ENCODE results near the gene CDK13.
"Not testable (repeated sequence)": the region's sequence is repeated elsewhere in the genome, so short reads cannot be mapped to it uniquely, and the experiment has no call there.

CDK13 gene

DNA sequence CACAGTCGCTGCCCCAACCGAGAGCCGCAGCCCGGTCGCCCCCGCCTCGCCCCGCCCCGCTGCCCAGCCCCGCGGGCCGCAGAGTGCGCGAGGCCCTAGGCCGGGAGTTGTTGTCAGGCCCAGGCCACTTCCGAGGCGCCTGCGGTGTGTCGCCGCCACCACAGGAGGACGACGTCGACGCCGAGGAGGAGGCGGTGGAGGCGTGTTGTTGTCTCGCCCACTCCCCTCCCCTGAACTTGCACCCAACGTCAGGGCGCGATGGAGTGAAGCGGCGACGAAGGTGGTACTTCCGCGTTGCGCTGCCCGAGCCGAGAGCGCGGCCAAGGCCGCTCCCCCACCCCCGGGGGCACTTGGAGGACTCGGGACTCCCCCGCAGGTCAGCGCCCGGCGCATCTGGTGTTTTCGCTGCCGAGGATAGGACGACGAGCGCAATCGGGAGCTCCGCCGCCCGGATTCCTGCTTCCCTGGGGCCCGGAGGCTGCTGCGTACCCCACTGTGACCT, at the start of gene CDK13:
CDK13 (plus strand) TSS at position 286 of the 502 bp plus-strand sequence. CDS start 386 bp downstream, outside the sequence.
- peak within 1 kb of the TSS; percentile 100 for H3K27ac Mint-ChIP-seq
- H3K4me1 Mint-ChIP-seq (ENCODE audit: low read depth) = peaks cover 39% of the 10 kb centered on the region
- H3K27me3 Mint-ChIP-seq = no peaks in the 10 kb centered on the region
- H3K36me3 Mint-ChIP-seq (ENCODE audit: low read depth) = peaks cover 35% of the 10 kb centered on the region
- H3K4me3 Mint-ChIP-seq = peak within 1 kb of the TSS; percentile 100
- no peaks in the 10 kb centered on the region for H3K9me3 Mint-ChIP-seq
- DNase-seq = peak; percentile 87

GRCh38 chr7:39904077-39904486, 46.0 kb upstream of the CDK13 start:
- no peak for DNase-seq
- Mint-ChIP-seq H3K36me3 (ENCODE audit: low read depth) (no peaks in the 10 kb centered on the region), H3K9me3 (peaks cover 9% of the 10 kb centered on the region), H3K4me3 (no peak overlapping the region), H3K27ac (no peak overlapping the region), H3K4me1 (ENCODE audit: low read depth) (no peaks in the 10 kb centered on the region), H3K27me3 (no peaks in the 10 kb centered on the region)

- no peak overlapping the region for H3K27ac Mint-ChIP-seq
- no peaks in the 10 kb centered on the region for H3K27me3 Mint-ChIP-seq
- no peak for DNase-seq
- peaks cover 21% of the 10 kb centered on the region for H3K9me3 Mint-ChIP-seq
- H3K4me3 Mint-ChIP-seq = no peak overlapping the region
- no peaks in the 10 kb centered on the region for H3K36me3 Mint-ChIP-seq (ENCODE audit: low read depth)
- no peaks in the 10 kb centered on the region for H3K4me1 Mint-ChIP-seq (ENCODE audit: low read depth)
Measured at GRCh38 chr7:39908141-39908540, 41.9 kb upstream of the CDK13 start.

DNA sequence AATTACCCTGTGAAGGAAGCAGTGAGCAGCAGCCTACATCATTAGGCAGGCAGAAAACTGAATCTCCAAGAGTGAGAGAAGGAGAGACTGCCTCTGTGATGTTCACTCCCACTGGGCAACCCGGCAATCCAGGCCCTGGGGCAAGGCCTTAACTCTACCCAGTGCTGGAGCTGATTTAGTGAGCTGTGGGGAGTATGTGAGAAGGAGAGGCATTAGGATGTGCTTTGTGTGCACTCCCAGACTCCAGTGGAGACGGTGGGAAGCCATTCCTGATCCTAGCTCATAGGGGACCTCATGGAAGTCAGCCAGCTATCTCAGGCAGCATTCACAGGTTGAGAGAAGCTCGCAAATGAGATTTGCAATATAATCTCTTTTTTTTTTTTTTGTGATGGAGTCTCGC, 41.1 kb upstream of the CDK13 start:
- Mint-ChIP-seq H3K36me3 (ENCODE audit: low read depth) (no peaks in the 10 kb centered on the region), H3K27ac (no peak overlapping the region), H3K27me3 (no peaks in the 10 kb centered on the region), H3K4me3 (no peak overlapping the region), H3K9me3 (peaks cover 21% of the 10 kb centered on the region), H3K4me1 (ENCODE audit: low read depth) (no peaks in the 10 kb centered on the region)
- DNase-seq = no peak

DNA sequence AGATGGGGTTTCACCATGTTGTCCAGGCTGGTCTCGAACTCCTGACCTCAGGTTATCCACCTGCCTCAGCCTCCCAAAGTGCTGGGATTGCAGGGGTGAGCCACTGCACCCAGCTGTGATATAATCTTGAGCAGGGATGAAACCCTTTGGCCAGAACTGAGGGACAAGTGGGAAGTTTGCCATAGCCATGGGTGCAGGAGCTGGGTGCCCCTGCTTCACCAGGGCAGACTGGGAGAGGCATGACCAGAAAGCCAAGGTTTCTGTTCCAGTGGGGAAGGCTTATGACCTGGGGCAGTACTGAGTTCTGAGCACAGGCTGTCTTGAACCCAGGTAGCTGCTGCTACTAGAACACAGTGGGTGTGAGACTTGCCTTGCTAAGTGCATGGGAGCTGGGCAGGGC, 40.5 kb upstream of the CDK13 start:
- Mint-ChIP-seq H3K36me3 (ENCODE audit: low read depth) (no peaks in the 10 kb centered on the region), H3K27ac (no peak overlapping the region), H3K4me1 (ENCODE audit: low read depth) (no peaks in the 10 kb centered on the region), H3K4me3 (no peak overlapping the region), H3K9me3 (peaks cover 21% of the 10 kb centered on the region), H3K27me3 (no peaks in the 10 kb centered on the region)
- no peak for DNase-seq

GRCh38 chr7:39910108-39910869, 39.8 kb upstream of the CDK13 start:
- Mint-ChIP-seq H3K36me3 (ENCODE audit: low read depth) (no peaks in the 10 kb centered on the region), H3K4me1 (ENCODE audit: low read depth) (peaks cover 5% of the 10 kb centered on the region), H3K9me3 (peaks cover 21% of the 10 kb centered on the region), H3K27ac (no peak overlapping the region), H3K27me3 (no peaks in the 10 kb centered on the region), H3K4me3 (no peak overlapping the region)
- no peak for DNase-seq

DNA sequence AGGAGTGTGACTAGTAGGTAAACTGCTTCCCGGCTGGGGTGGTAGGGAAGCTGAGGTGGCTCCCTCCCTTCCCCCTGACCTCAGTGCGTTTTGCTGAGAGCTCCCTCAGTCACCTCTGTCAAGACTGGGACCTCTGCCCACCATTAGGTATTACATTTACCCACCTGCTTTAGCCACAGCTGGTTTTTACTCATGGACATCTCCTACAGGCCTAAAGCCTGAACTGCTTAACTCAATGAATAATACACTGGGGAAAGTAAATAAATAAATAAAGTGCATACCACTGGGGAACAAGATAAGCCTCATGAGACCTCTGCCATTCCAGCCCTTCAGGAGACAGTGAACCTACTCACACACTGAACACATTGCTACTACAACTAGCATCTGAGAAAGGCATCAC, 38.9 kb upstream of the CDK13 start:
- no peak overlapping the region for H3K4me3 Mint-ChIP-seq
- H3K27ac Mint-ChIP-seq = no peak overlapping the region
- DNase-seq = no peak
- no peaks in the 10 kb centered on the region for H3K27me3 Mint-ChIP-seq
- no peaks in the 10 kb centered on the region for H3K36me3 Mint-ChIP-seq (ENCODE audit: low read depth)
- H3K4me1 Mint-ChIP-seq (ENCODE audit: low read depth) = peaks cover 6% of the 10 kb centered on the region
- H3K9me3 Mint-ChIP-seq = peaks cover 21% of the 10 kb centered on the region

DNA sequence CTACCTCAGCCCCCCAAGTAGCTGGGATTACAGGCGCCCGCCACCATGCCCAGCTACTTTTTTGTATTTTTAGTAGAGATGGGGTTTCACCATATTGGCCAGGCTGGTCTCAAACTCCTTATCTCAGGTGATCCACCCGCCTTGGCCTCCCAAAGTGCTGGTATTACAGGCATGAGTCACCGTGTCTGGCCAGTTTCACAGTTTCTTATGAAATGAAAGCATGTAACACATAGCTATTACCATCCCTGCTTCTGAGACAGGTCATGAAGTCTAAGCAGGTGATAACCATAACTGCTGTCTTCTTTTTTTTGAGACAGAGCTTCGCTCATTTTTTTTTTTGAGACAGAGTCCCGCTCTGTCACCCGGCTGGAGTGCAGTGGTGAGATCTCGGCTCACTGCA, 34.2 kb upstream of the CDK13 start:
- not testable (repeated sequence) for H3K4me1 Mint-ChIP-seq (ENCODE audit: low read depth); H3K4me3 Mint-ChIP-seq; DNase-seq; H3K27ac Mint-ChIP-seq; H3K36me3 Mint-ChIP-seq (ENCODE audit: low read depth); H3K27me3 Mint-ChIP-seq
- H3K9me3 Mint-ChIP-seq = peaks cover 12% of the 10 kb centered on the region

DNA sequence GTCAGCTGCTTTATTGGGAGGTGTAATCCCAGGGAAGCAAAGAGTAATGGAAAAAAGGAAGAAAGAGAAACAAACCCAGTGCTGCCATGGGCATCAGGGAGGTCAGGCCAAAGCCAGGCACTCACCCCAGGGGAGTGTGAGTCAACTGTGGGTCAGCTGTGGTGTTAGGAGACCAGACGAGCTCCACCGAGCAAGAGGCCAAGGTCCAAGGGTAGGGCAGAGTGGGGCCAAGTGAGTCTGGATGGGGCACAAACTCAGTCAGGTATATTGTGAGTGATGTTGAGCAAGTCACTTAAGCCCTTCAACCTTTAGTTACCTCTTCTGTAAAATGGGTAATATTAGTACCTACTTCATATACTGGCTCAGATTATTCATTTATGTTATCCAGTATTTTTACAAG, 30.4 kb upstream of the CDK13 start:
- peaks cover 6% of the 10 kb centered on the region for H3K27me3 Mint-ChIP-seq
- DNase-seq = no peak
- no peak overlapping the region for H3K4me3 Mint-ChIP-seq
- H3K36me3 Mint-ChIP-seq (ENCODE audit: low read depth) = no peaks in the 10 kb centered on the region
- peaks cover 6% of the 10 kb centered on the region for H3K4me1 Mint-ChIP-seq (ENCODE audit: low read depth)
- no peak overlapping the region for H3K27ac Mint-ChIP-seq
- H3K9me3 Mint-ChIP-seq = no peaks in the 10 kb centered on the region

DNA sequence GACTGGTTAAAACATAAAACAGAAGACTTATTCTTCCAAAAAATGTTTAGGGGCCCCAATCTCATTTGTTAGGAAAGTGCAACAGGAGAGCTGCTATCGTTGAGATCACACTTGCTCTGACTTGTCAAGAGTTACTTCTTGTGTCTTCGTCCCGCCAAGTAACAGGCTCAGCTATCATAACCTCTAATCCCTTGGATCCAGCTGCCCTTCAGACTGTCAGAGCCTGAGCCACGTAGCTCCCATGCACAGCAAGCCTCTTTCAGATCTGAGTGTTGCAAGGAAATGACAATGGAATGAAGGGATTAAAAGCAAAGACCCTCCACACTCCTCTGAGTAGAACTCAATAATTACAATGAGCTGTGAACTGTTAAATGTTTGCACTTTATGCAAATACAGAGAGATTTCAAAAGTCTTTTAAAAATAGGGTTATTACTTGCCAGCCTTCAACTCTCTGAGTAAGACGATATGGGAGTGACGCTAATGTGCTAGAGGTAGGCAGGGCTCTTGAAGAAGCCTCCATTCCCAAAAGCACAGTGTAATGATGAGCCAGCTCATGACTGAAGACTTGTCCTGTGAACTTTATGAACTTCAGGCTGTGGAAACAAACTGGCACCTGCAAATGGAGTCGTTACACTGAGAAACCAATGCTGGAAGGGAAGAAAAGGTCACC, 28.4 kb upstream of the CDK13 start:
- Mint-ChIP-seq H3K27me3 (peaks cover 6% of the 10 kb centered on the region), H3K9me3 (no peaks in the 10 kb centered on the region), H3K27ac (no peak overlapping the region), H3K4me1 (ENCODE audit: low read depth) (no peaks in the 10 kb centered on the region), H3K4me3 (no peak overlapping the region), H3K36me3 (ENCODE audit: low read depth) (no peaks in the 10 kb centered on the region)
- DNase-seq = no peak

DNA sequence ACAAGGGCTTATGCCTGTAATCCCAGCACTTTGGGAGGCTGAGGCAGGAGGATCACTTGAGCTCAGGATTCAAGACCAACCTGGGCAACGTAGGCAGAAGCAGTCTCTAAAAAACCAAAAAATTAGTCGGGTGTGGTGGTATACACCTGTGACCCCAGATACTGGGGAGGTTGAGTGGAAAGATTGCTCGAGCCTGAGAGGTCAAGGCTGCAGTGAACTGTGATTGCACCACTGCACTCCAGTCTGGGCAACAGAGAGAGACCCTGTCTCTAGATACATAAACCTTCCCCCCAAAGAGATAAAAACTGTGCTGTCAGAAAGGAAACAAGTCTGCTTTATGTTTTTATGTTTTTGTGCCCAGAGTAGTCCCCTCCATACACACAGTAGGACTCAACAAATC, 27.5 kb upstream of the CDK13 start:
- no peaks in the 10 kb centered on the region for H3K36me3 Mint-ChIP-seq (ENCODE audit: low read depth)
- H3K4me1 Mint-ChIP-seq (ENCODE audit: low read depth) = no peaks in the 10 kb centered on the region
- no peak overlapping the region for H3K27ac Mint-ChIP-seq
- H3K9me3 Mint-ChIP-seq = no peaks in the 10 kb centered on the region
- no peak for DNase-seq
- H3K4me3 Mint-ChIP-seq = no peak overlapping the region
- peaks cover 6% of the 10 kb centered on the region for H3K27me3 Mint-ChIP-seq

- Mint-ChIP-seq H3K4me3 (no peak overlapping the region), H3K27me3 (peaks cover 6% of the 10 kb centered on the region), H3K9me3 (no peaks in the 10 kb centered on the region), H3K4me1 (ENCODE audit: low read depth) (no peaks in the 10 kb centered on the region), H3K27ac (no peak overlapping the region), H3K36me3 (ENCODE audit: low read depth) (no peaks in the 10 kb centered on the region)
- no peak for DNase-seq
Measured at GRCh38 chr7:39923091-39923490, 27.0 kb upstream of the CDK13 start.

DNA sequence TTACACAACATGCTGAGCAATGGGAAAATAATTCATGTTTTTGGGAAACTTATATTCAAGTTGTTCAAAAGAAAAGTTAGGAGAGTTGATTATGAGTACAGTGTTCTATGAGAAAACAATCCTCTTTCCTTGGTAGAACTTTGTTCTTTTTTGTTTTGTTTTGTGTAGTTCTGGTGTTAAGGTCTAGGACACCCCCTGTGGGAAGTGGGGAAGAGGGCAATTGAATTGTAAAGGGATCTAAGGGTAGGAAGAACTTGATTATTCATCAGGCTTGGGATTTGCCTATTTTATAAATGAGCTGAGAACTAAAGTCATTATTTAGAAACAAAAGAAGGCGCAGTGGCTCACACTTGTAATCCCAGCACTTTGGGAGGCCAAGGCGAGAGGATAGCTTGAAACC, 25.9 kb upstream of the CDK13 start:
- H3K27me3 Mint-ChIP-seq = peaks cover 6% of the 10 kb centered on the region
- H3K4me3 Mint-ChIP-seq = no peak overlapping the region
- H3K9me3 Mint-ChIP-seq = no peaks in the 10 kb centered on the region
- no peaks in the 10 kb centered on the region for H3K4me1 Mint-ChIP-seq (ENCODE audit: low read depth)
- H3K36me3 Mint-ChIP-seq (ENCODE audit: low read depth) = no peaks in the 10 kb centered on the region
- no peak for DNase-seq
- no peak overlapping the region for H3K27ac Mint-ChIP-seq

GRCh38 chr7:39926111-39926510, 23.9 kb upstream of the CDK13 start:
- no peaks in the 10 kb centered on the region for H3K9me3 Mint-ChIP-seq
- no peaks in the 10 kb centered on the region for H3K36me3 Mint-ChIP-seq (ENCODE audit: low read depth)
- no peak overlapping the region for H3K4me3 Mint-ChIP-seq
- no peaks in the 10 kb centered on the region for H3K4me1 Mint-ChIP-seq (ENCODE audit: low read depth)
- no peak for DNase-seq
- no peak overlapping the region for H3K27ac Mint-ChIP-seq
- peaks cover 6% of the 10 kb centered on the region for H3K27me3 Mint-ChIP-seq

DNA sequence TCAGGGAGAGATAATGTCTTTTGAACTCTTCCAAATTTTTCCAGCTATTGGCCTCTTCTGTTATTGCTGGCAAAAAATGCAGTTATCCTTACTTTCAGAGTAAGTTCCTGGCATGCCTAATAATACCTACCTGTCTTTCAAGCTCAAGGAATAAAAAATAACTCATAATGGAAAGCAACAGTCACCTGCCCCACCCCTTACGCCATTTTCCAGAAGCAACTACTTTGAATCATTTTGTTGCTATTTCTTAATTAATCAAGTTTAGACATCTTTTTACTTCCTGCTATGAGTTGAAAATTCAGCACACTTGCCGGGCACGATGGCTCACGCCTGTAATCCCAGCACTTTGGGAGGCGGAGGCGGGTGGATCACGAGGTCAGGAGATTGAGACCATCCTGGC, 23.0 kb upstream of the CDK13 start:
- Mint-ChIP-seq H3K4me3 (no peak overlapping the region), H3K27ac (no peak overlapping the region), H3K27me3 (peaks cover 6% of the 10 kb centered on the region), H3K9me3 (no peaks in the 10 kb centered on the region), H3K4me1 (ENCODE audit: low read depth) (no peaks in the 10 kb centered on the region), H3K36me3 (ENCODE audit: low read depth) (no peaks in the 10 kb centered on the region)
- DNase-seq = no peak

All from activated T-cell treated with anti-CD3 and anti-CD28 coated beads, Interleukin-2, amount 50 U/mL, for 24 hours (primary cell).